Measurements from ENCODE around the gene ADPRM. TPM values are rescaled to one million over a fixed set of nuclear protein-coding genes. Genes with fewer than 3 reads are reported as not detected.

The ADPRM gene
- total and polyA plus RNA-seq, 2 experiments from 2014 or later, result 6.8 to 8.8 TPM

GRCh38 chr17:10702574-10702973 lies 5.2 kb downstream of the ADPRM start (continued):
- TF ChIP-seq, protein P1, sequence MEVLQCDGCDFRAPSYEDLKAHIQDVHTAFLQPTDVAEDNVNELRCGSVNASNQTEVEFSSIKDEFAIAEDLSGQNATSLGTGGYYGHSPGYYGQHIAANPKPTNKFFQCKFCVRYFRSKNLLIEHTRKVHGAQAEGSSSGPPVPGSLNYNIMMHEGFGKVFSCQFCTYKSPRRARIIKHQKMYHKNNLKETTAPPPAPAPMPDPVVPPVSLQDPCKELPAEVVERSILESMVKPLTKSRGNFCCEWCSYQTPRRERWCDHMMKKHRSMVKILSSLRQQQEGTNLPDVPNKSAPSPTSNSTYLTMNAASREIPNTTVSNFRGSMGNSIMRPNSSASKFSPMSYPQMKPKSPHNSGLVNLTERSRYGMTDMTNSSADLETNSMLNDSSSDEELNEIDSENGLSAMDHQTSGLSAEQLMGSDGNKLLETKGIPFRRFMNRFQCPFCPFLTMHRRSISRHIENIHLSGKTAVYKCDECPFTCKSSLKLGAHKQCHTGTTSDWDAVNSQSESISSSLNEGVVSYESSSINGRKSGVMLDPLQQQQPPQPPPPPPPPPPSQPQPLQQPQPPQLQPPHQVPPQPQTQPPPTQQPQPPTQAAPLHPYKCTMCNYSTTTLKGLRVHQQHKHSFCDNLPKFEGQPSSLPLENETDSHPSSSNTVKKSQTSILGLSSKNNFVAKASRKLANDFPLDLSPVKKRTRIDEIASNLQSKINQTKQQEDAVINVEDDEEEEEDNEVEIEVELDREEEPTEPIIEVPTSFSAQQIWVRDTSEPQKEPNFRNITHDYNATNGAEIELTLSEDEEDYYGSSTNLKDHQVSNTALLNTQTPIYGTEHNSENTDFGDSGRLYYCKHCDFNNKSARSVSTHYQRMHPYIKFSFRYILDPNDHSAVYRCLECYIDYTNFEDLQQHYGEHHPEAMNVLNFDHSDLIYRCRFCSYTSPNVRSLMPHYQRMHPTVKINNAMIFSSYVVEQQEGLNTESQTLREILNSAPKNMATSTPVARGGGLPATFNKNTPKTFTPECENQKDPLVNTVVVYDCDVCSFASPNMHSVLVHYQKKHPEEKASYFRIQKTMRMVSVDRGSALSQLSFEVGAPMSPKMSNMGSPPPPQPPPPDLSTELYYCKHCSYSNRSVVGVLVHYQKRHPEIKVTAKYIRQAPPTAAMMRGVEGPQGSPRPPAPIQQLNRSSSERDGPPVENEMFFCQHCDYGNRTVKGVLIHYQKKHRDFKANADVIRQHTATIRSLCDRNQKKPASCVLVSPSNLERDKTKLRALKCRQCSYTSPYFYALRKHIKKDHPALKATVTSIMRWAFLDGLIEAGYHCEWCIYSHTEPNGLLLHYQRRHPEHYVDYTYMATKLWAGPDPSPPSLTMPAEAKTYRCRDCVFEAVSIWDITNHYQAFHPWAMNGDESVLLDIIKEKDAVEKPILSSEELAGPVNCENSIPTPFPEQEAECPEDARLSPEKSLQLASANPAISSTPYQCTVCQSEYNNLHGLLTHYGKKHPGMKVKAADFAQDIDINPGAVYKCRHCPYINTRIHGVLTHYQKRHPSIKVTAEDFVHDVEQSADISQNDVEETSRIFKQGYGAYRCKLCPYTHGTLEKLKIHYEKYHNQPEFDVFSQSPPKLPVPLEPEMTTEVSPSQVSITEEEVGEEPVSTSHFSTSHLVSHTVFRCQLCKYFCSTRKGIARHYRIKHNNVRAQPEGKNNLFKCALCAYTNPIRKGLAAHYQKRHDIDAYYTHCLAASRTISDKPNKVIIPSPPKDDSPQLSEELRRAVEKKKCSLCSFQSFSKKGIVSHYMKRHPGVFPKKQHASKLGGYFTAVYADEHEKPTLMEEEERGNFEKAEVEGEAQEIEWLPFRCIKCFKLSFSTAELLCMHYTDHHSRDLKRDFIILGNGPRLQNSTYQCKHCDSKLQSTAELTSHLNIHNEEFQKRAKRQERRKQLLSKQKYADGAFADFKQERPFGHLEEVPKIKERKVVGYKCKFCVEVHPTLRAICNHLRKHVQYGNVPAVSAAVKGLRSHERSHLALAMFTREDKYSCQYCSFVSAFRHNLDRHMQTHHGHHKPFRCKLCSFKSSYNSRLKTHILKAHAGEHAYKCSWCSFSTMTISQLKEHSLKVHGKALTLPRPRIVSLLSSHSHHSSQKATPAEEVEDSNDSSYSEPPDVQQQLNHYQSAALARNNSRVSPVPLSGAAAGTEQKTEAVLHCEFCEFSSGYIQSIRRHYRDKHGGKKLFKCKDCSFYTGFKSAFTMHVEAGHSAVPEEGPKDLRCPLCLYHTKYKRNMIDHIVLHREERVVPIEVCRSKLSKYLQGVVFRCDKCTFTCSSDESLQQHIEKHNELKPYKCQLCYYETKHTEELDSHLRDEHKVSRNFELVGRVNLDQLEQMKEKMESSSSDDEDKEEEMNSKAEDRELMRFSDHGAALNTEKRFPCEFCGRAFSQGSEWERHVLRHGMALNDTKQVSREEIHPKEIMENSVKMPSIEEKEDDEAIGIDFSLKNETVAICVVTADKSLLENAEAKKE (CRISPR knock-in tag; IDR thresholded peaks at IDR 0.05), result no peak
- TF ChIP-seq ZNF331 (CRISPR knock-in tag; IDR thresholded peaks at IDR 0.05; ENCODE audit: low read depth) (no peak), ZNF114 (CRISPR knock-in tag; IDR thresholded peaks at IDR 0.05) (no peak)

- DNase-seq (ENCODE audit: low spot score) (no peak), ATAC-seq (no peak)
- TF ChIP-seq EZH2phosphoT487 (IDR thresholded peaks at IDR 0.05; ENCODE audit: unreplicated experiment) (no peak), POLR2AphosphoS5 (IDR thresholded peaks at IDR 0.05; ENCODE audit: low read depth) (no peak), ZNF114 (CRISPR knock-in tag; IDR thresholded peaks at IDR 0.05) (no peak), NANOG (IDR thresholded peaks at IDR 0.05; ENCODE audit: borderline replicate concordance) (no peak), CREB1 (CRISPR knock-in tag; IDR thresholded peaks at IDR 0.05; ENCODE audit: low read depth) (no peak), ETS1 (IDR thresholded peaks at IDR 0.05) (no peak), JUNB (IDR thresholded peaks at IDR 0.05; ENCODE audit: unreplicated experiment) (no peak)
- TF ChIP-seq, protein P2, sequence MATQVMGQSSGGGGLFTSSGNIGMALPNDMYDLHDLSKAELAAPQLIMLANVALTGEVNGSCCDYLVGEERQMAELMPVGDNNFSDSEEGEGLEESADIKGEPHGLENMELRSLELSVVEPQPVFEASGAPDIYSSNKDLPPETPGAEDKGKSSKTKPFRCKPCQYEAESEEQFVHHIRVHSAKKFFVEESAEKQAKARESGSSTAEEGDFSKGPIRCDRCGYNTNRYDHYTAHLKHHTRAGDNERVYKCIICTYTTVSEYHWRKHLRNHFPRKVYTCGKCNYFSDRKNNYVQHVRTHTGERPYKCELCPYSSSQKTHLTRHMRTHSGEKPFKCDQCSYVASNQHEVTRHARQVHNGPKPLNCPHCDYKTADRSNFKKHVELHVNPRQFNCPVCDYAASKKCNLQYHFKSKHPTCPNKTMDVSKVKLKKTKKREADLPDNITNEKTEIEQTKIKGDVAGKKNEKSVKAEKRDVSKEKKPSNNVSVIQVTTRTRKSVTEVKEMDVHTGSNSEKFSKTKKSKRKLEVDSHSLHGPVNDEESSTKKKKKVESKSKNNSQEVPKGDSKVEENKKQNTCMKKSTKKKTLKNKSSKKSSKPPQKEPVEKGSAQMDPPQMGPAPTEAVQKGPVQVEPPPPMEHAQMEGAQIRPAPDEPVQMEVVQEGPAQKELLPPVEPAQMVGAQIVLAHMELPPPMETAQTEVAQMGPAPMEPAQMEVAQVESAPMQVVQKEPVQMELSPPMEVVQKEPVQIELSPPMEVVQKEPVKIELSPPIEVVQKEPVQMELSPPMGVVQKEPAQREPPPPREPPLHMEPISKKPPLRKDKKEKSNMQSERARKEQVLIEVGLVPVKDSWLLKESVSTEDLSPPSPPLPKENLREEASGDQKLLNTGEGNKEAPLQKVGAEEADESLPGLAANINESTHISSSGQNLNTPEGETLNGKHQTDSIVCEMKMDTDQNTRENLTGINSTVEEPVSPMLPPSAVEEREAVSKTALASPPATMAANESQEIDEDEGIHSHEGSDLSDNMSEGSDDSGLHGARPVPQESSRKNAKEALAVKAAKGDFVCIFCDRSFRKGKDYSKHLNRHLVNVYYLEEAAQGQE (IDR thresholded peaks at IDR 0.05; ENCODE audit: unreplicated experiment), result no peak
Observed at GRCh38 chr17:10705727-10706126, 8.3 kb downstream of the ADPRM start.

More at GRCh38 chr17:10705727-10706126, 8.3 kb downstream of the ADPRM start:
- Histone ChIP-seq H3K36me3 (ENCODE audit: insufficient read depth) (peaks cover 25% of the 10 kb centered on the region; the same call in 1 of the 2 replicates), H3K27ac (ENCODE audit: low read depth) (no peak overlapping the region), H3K4me3 (no peak overlapping the region), H4K20me1 (replicated peaks; ENCODE audit: insufficient read depth) (no peaks in the 10 kb centered on the region), H3K4me1 (ENCODE audit: insufficient read depth) (no peaks in the 10 kb centered on the region), H3F3A (replicated peaks; ENCODE audit: low read depth) (no peaks in the 10 kb centered on the region), H3K9me2 (ENCODE audit: insufficient read depth) (no peaks in the 10 kb centered on the region), H3K4me2 (no peak overlapping the region), H2AFZ (no peak overlapping the region), H3K79me2 (replicated peaks; ENCODE audit: insufficient read depth) (no peaks in the 10 kb centered on the region), H3K27me3 (ENCODE audit: insufficient read depth) (no peaks in the 10 kb centered on the region)
- H3K4me1 Mint-ChIP-seq, result no peaks in the 10 kb centered on the region; the same call in 2 of the 3 replicates
- peaks cover 18% of the 10 kb centered on the region for H3K36me3 Mint-ChIP-seq (ENCODE audit: low read depth)
- H3K27me3 Mint-ChIP-seq (ENCODE audit: insufficient read depth, low read depth, poor library complexity), result no peaks in the 10 kb centered on the region
- no peak overlapping the region; the same call in 1 of the 2 replicates for H3K27ac Mint-ChIP-seq
- H3K9me3 Mint-ChIP-seq, result no peaks in the 10 kb centered on the region
- no peak overlapping the region for H3K4me3 Mint-ChIP-seq
